ENCODE measurements around the gene CERS6. TPM values are rescaled to one million over a fixed set of nuclear protein-coding genes. Genes with fewer than 3 reads are reported as not detected.
A peak's percentile ranks its signal among the peaks of the same experiment; 100 is the strongest.
"Not testable (repeated sequence)": the region's sequence is repeated elsewhere in the genome, so short reads cannot be mapped to it uniquely, and the experiment has no call there.

The CERS6 gene
- total RNA-seq, 1 donor from 2014 or later = 66.5 TPM

DNA sequence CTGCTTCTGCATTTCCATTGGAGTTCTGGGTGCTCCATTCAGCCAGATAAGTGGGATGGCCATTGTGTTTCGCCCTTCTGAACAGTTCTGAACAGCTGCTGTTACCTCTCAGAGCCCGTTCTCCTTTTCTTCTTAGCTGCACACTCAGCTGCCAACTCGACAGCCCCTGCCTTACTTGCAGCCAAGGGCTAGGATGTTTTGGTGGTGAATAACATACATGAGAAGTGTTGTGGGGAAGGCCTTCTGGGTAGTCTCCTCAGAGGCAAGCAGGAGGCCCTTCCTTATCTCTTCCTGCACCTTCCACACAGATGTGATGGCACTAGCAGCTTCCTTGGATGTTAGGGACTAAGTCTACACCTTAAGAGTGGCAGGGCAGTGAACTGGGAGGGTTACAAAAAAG, 207.9 kb downstream of the CERS6 start:
- Mint-ChIP-seq H3K27ac (peak overlapping the region; percentile 63), H3K27me3 (ENCODE audit: low read depth) (no peaks in the 10 kb centered on the region), H3K4me3 (no peak overlapping the region), H3K9me3 (no peaks in the 10 kb centered on the region), H3K36me3 (peaks cover 6% of the 10 kb centered on the region), H3K4me1 (peaks cover 53% of the 10 kb centered on the region)
- TF ChIP-seq, protein P1, sequence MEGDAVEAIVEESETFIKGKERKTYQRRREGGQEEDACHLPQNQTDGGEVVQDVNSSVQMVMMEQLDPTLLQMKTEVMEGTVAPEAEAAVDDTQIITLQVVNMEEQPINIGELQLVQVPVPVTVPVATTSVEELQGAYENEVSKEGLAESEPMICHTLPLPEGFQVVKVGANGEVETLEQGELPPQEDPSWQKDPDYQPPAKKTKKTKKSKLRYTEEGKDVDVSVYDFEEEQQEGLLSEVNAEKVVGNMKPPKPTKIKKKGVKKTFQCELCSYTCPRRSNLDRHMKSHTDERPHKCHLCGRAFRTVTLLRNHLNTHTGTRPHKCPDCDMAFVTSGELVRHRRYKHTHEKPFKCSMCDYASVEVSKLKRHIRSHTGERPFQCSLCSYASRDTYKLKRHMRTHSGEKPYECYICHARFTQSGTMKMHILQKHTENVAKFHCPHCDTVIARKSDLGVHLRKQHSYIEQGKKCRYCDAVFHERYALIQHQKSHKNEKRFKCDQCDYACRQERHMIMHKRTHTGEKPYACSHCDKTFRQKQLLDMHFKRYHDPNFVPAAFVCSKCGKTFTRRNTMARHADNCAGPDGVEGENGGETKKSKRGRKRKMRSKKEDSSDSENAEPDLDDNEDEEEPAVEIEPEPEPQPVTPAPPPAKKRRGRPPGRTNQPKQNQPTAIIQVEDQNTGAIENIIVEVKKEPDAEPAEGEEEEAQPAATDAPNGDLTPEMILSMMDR (IDR thresholded peaks at IDR 0.05; ENCODE audit: unreplicated experiment) = no peak
- no peak for DNase-seq (ENCODE audit: low spot score in 2 of 2, unreplicated experiment in 2 of 2)

DNA sequence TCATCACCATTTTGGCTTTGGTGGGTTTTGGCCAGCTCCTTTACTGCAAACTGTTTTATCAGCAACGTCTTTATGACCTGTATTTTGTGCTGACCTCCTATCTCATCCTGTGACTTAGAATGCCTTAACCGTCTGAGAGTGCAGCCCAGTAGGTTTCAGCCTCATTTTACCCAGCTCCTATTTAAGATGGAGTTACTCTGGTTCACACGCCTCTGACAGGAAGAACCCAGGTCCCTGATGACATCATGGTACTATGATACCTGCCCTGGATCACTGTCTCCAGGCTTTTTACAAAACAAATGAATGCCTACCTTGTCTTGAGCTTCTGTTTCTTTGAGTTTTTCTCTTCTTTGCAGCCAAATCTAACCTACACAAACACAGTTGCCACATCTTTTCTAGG, 208.6 kb downstream of the CERS6 start:
- not testable (repeated sequence) for H3K27me3 Mint-ChIP-seq (ENCODE audit: low read depth)
- H3K4me1 Mint-ChIP-seq = peaks cover 49% of the 10 kb centered on the region

DNA sequence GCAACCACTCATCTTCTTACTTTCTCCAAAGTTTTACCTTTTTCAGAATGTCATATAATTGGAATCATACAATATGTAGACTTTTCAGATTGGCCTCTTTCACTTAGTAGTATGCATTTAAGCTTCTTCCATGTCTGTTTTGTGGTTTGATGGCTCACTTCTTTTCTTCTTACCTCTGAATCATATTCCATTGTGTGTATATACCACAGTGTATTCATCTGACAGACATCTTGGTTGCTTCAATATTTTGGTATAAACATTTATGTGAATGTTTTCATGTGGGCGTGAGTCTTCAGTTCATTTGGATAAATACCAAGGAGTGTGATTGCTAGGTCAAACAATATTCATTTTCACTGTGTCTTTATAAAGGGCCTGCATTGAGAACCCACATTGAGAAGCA, 210.3 kb downstream of the CERS6 start:
- H3K4me1 Mint-ChIP-seq = peaks cover 38% of the 10 kb centered on the region
- H3K36me3 Mint-ChIP-seq = peaks cover 6% of the 10 kb centered on the region
- no peaks in the 10 kb centered on the region for H3K27me3 Mint-ChIP-seq (ENCODE audit: low read depth)
- DNase-seq (ENCODE audit: low spot score in 2 of 2, unreplicated experiment in 2 of 2) = no peak
- TF ChIP-seq, protein P1 (IDR thresholded peaks at IDR 0.05; ENCODE audit: unreplicated experiment) = no peak
- H3K9me3 Mint-ChIP-seq = no peaks in the 10 kb centered on the region
- no peak overlapping the region for H3K27ac Mint-ChIP-seq
- H3K4me3 Mint-ChIP-seq = no peak overlapping the region

More for the DNA sequence above, 208.6 kb downstream of the CERS6 start:
- H3K27ac Mint-ChIP-seq; H3K4me3 Mint-ChIP-seq; H3K36me3 Mint-ChIP-seq; DNase-seq (ENCODE audit: low spot score in 2 of 2, unreplicated experiment in 2 of 2); H3K9me3 Mint-ChIP-seq: not testable (repeated sequence)

DNA sequence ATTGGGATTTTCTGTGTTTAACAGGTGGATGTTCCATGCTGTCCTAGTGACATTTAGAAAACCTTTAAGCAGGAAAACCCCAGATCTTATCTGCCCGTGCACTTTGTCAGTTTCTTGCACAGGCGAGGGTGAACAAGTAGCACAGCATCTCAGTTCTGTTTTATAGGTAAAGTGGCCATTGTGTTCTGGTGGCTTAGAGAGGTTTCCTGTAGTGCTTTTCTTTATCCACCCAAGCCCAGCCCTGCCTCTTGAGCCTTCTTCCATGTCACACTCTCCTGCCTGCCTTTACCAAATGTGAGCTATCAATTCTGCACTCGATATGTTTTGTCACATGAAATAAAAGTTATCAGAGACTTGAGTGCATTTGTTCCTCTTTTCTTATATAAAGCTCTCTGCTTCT, 211.1 kb downstream of the CERS6 start:
- peaks cover 30% of the 10 kb centered on the region for H3K4me1 Mint-ChIP-seq
- H3K27ac Mint-ChIP-seq = no peak overlapping the region
- TF ChIP-seq, protein P1 (IDR thresholded peaks at IDR 0.05; ENCODE audit: unreplicated experiment) = no peak
- no peaks in the 10 kb centered on the region for H3K9me3 Mint-ChIP-seq
- H3K36me3 Mint-ChIP-seq = peaks cover 6% of the 10 kb centered on the region
- no peaks in the 10 kb centered on the region for H3K27me3 Mint-ChIP-seq (ENCODE audit: low read depth)
- H3K4me3 Mint-ChIP-seq = no peak overlapping the region
- DNase-seq (ENCODE audit: low spot score in 2 of 2, unreplicated experiment in 2 of 2) = no peak

DNA sequence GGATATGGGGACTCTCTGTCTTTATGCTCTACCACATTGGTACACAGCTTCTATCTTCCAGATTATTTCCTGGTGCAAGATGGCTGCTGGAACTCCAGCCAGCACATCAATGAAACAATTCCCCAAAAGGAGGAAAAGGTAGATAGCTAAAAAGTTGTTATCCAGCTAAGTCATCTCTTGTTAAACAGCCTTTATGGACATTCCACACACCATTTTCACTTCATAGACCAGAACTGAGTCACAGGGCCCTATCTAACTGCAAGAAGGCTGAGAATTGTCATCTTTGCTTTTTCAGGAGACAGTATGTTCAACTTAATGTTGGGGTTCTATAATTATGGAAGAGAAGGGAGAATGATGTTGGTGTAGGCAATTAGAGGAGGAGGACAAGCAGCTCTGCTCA, 213.1 kb downstream of the CERS6 start:
- no peak overlapping the region for H3K27ac Mint-ChIP-seq
- peaks cover 6% of the 10 kb centered on the region for H3K36me3 Mint-ChIP-seq
- TF ChIP-seq, protein P1 (IDR thresholded peaks at IDR 0.05; ENCODE audit: unreplicated experiment) = no peak
- DNase-seq (ENCODE audit: low spot score in 2 of 2, unreplicated experiment in 2 of 2) = no peak
- H3K27me3 Mint-ChIP-seq (ENCODE audit: low read depth) = no peaks in the 10 kb centered on the region
- H3K4me3 Mint-ChIP-seq = no peak overlapping the region
- no peaks in the 10 kb centered on the region for H3K9me3 Mint-ChIP-seq
- peaks cover 20% of the 10 kb centered on the region for H3K4me1 Mint-ChIP-seq

DNA sequence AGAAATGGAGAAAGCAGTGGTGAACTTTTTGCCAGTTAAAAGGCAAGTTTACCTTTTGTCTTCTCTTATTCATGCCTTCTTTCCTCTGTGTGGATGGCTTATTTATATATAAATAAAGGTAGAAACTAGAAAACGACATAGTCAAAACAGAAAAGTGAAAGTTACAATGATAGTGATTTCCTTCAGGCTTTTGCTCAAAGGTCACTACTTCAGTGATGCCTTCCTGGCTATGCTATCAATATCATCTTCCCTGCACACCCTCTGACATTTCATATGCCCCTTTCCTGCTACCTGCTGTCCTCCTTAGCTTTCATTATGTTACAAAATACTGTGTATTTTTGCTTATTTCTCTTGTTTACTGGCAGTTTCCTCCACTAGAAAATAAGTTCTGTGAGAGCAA, 214.4 kb downstream of the CERS6 start:
- DNase-seq (ENCODE audit: low spot score in 2 of 2, unreplicated experiment in 2 of 2) = no peak
- Mint-ChIP-seq H3K27me3 (ENCODE audit: low read depth) (no peaks in the 10 kb centered on the region), H3K4me3 (no peak overlapping the region), H3K4me1 (peaks cover 17% of the 10 kb centered on the region), H3K36me3 (peaks cover 5% of the 10 kb centered on the region), H3K9me3 (no peaks in the 10 kb centered on the region), H3K27ac (no peak overlapping the region)
- TF ChIP-seq, protein P1 (IDR thresholded peaks at IDR 0.05; ENCODE audit: unreplicated experiment) = no peak
